Measurements from ENCODE around the gene SLC6A4. TPM values are rescaled to one million over a fixed set of nuclear protein-coding genes. Genes with fewer than 3 reads are reported as not detected.

SLC6A4 gene
- total RNA-seq, 4 donors from 2014 or later, result 0.11 to 0.50 (median 0.27) TPM

DNA sequence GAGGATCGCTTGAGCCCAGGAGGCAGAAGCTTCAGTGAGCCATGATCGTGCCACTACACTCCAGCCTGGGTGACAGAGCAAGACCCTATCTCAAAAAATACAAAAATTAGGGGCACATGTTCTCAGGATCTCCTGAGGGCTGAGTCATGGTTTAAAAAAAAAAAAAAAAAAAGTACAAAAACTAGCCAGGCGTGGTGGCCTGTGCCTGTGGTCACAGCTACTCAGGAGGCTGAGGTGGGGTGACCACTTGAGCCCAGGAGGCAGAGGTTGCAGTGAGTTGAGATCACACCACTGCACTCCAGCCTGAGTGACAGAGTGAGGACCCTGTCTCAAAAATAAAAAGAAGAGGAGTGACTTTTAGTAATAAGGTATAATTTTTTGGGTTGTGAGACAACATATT is 39.4 kb upstream of the SLC6A4 start:
- H3K4me1 ChIP-seq, result peaks cover 0 to 4% (median 0%) of the 10 kb centered on the region in 4 donors
- whole genome bisulfite sequencing, result 93% methylated on average over 3 of the region's 3 CpGs
- H3K4me3 ChIP-seq, result no peak overlapping the region
- no peak for DNase-seq (ENCODE audit: extremely low spot score)
- no peaks in the 10 kb centered on the region for H3K27me3 ChIP-seq
- peaks cover 23 to 96% (median 66%) of the 10 kb centered on the region in 4 donors for H3K36me3 ChIP-seq
- intact Hi-C loops (cut with DNase I), result no loop called here
- no peak for TF ChIP-seq CTCF (IDR thresholded peaks at IDR 0.05)
- TF ChIP-seq EP300 (IDR thresholded peaks at IDR 0.05), result no peak
- no peak for TF ChIP-seq POLR2AphosphoS5 (IDR thresholded peaks at IDR 0.05)
- TF ChIP-seq POLR2A (IDR thresholded peaks at IDR 0.05; ENCODE audit: low read depth), result no peak
- H3K27ac ChIP-seq (replicated peaks in 1 of 4), result no peak overlapping the region
- no peaks in the 10 kb centered on the region for H3K9me3 ChIP-seq

DNA sequence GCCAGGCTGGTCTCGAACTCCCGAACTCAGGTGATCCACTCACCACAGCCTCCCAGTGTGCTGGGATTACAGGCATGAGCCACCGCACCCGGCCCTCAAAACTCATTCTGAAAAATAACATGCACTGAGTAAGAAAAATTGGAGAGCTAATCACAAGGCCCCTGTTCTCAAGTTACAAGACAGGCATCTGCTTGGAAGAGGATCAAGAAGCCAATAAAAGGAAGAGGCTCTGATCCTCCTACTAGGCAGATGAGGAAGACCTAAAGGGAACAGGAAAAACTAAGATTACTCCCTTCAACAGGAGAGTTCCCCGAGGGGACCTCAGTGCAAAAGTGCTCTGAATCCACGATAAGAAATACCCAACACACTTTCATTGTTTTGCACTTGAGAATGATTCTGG is 37.9 kb upstream of the SLC6A4 start:
- peaks cover 26 to 91% (median 68%) of the 10 kb centered on the region in 4 donors for H3K36me3 ChIP-seq
- H3K27ac ChIP-seq (replicated peaks in 1 of 4), result no peak overlapping the region
- WGBS, result 94% methylated on average over 6 of the region's 6 CpGs
- no peak for DNase-seq (ENCODE audit: extremely low spot score)
- peaks cover 0 to 4% (median 0%) of the 10 kb centered on the region in 4 donors for H3K4me1 ChIP-seq
- H3K9me3 ChIP-seq, result no peaks in the 10 kb centered on the region
- TF ChIP-seq POLR2AphosphoS5 (IDR thresholded peaks at IDR 0.05) (no peak), POLR2A (IDR thresholded peaks at IDR 0.05; ENCODE audit: low read depth) (no peak), EP300 (IDR thresholded peaks at IDR 0.05) (no peak), CTCF (IDR thresholded peaks at IDR 0.05) (no peak)
- intact Hi-C loops (cut with DNase I), result no loop called here
- no peaks in the 10 kb centered on the region for H3K27me3 ChIP-seq
- no peak overlapping the region for H3K4me3 ChIP-seq

GRCh38 chr17:30271102-30271501 is 35.6 kb upstream of the SLC6A4 start:
- intact Hi-C loops (cut with DNase I), result no loop called here
- no peaks in the 10 kb centered on the region for H3K9me3 ChIP-seq
- no peak for TF ChIP-seq POLR2AphosphoS5 (IDR thresholded peaks at IDR 0.05)
- no peak for TF ChIP-seq CTCF (IDR thresholded peaks at IDR 0.05)
- no peak for TF ChIP-seq EP300 (IDR thresholded peaks at IDR 0.05)
- no peak for TF ChIP-seq POLR2A (IDR thresholded peaks at IDR 0.05; ENCODE audit: low read depth)
- H3K36me3 ChIP-seq, result peaks cover 36 to 91% (median 77%) of the 10 kb centered on the region in 4 donors
- DNase-seq (ENCODE audit: extremely low spot score), result no peak
- no peak overlapping the region for H3K27ac ChIP-seq (replicated peaks in 1 of 4)
- H3K27me3 ChIP-seq, result no peaks in the 10 kb centered on the region
- WGBS, result 96% methylated on average over 6 of the region's 6 CpGs
- no peak overlapping the region for H3K4me3 ChIP-seq
- H3K4me1 ChIP-seq, result no peaks in the 10 kb centered on the region

GRCh38 chr17:30267625-30268024 is 32.1 kb upstream of the SLC6A4 start:
- no peak for DNase-seq (ENCODE audit: extremely low spot score)
- 93% methylated on average over 2 of the region's 2 CpGs for WGBS
- intact Hi-C loops (cut with DNase I), result no loop called here
- Histone ChIP-seq H3K4me3 (no peak overlapping the region), H3K27me3 (no peaks in the 10 kb centered on the region), H3K4me1 (peaks cover 8 to 25% (median 9%) of the 10 kb centered on the region in 4 donors), H3K27ac (replicated peaks in 1 of 4) (no peak overlapping the region), H3K9me3 (no peaks in the 10 kb centered on the region), H3K36me3 (peaks cover 28 to 89% (median 63%) of the 10 kb centered on the region in 4 donors)
- TF ChIP-seq CTCF (IDR thresholded peaks at IDR 0.05) (no peak), EP300 (IDR thresholded peaks at IDR 0.05) (no peak), POLR2A (IDR thresholded peaks at IDR 0.05; ENCODE audit: low read depth) (no peak), POLR2AphosphoS5 (IDR thresholded peaks at IDR 0.05) (no peak)
